Lower lobe of right lung (tissue), 2 donors: ENCODE results near the gene EIF2S2. TPM values are rescaled to one million over a fixed set of nuclear protein-coding genes. Genes with fewer than 3 reads are reported as not detected.
A peak's percentile ranks its signal among the peaks of the same experiment; 100 is the strongest.

Experiments
- ATAC-seq, 2 donors: fragments of 200-7000 bp; cut with Tn5 transposase; one replicate each; pipeline ENCODE4 v1.9.1; 2020 to 2022; ENCODE audit warnings: mild to moderate bottlenecking in 2 of 2, moderate library complexity in 2 of 2
- DNase-seq: peaks from one replicate; pipeline ENCODE4 v3.0.0-alpha.2; 2020
- H3K27ac ChIP-seq: fragments of 200-600 bp; one replicate; pipeline ENCODE4 v1.8.0; 2022
- H3K27me3 ChIP-seq: fragments of 200-600 bp; one replicate; pipeline ENCODE4 v1.8.0; 2022; ENCODE audit warnings: low read depth
- H3K36me3 ChIP-seq: fragments of 200-600 bp; one replicate; pipeline ENCODE4 v1.8.0; 2022; ENCODE audit warnings: mild to moderate bottlenecking
- H3K4me1 ChIP-seq: fragments of 200-600 bp; one replicate; pipeline ENCODE4 v1.8.0; 2022
- H3K4me3 ChIP-seq: fragments of 200-600 bp; one replicate; pipeline ENCODE4 v1.8.0; 2022; ENCODE audit warnings: mild to moderate bottlenecking
- H3K9me3 ChIP-seq: fragments of 200-600 bp; one replicate; pipeline ENCODE4 v1.8.0; 2022
- intact Hi-C: fragments of 100-400 bp; cut with DNase I; formaldehyde crosslinking; loops from one replicate; pipeline ENCODE4 v1.11.0; 2022
- total RNA-seq: library from RNA; stranded (reverse); fragmentation: NEBNext Ultra II Directional; extraction: Animal tissue kit (Norgen Biotek cat#: 25700); gene quantifications from one replicate; pipeline ENCODE4 v1.2.1, GENCODE V29; 2021
- TF ChIP-seq, protein P1 (sequence below): fragments of 200-600 bp; IDR thresholded peaks from one replicate; pipeline ENCODE4 v1.8.0; 2022; ENCODE audit warnings: antibody characterized with exemption, mild to moderate bottlenecking
- donor health status: DM: no; HTN: yes; CAD: no; lungs with severe emphysema.

EIF2S2 gene
- total RNA-seq, 1 donor from 2014 or later = 50.3 TPM

DNA sequence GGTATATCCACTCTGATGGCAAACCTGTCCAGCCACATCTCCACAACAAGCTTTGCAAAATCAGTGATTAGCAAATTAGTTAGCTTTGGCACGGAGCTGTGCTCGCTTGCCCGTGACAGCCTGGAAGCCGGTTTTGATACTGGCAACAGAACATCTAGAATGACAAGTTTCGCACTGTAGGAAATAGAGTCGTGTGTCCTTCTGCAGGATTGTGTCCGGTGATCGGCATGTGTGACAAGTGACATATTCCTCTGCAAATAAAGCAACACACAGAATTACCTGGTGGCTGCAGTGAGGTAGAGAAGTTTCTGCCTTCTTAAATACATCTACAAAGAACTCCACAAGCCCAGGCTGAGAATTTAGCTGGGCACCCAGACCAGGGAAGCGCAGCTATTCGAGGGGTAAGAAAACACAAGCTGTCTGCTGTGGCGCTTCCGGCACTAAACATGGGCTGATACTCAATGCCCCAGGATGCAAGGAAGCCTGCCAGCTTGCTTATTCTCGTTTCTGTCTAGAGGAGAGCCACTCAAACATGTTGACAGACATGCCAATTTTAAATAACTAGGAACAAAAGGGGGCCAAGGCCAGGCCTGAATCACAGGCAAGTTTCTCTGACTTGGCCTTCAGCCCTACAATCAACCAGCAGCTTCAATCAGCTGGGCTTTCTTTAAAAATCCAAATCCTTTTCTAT lies 22.2 kb downstream of the EIF2S2 start:
- H3K9me3 ChIP-seq = no peaks in the 10 kb centered on the region
- H3K4me3 ChIP-seq = no peak overlapping the region
- TF ChIP-seq, protein P1, sequence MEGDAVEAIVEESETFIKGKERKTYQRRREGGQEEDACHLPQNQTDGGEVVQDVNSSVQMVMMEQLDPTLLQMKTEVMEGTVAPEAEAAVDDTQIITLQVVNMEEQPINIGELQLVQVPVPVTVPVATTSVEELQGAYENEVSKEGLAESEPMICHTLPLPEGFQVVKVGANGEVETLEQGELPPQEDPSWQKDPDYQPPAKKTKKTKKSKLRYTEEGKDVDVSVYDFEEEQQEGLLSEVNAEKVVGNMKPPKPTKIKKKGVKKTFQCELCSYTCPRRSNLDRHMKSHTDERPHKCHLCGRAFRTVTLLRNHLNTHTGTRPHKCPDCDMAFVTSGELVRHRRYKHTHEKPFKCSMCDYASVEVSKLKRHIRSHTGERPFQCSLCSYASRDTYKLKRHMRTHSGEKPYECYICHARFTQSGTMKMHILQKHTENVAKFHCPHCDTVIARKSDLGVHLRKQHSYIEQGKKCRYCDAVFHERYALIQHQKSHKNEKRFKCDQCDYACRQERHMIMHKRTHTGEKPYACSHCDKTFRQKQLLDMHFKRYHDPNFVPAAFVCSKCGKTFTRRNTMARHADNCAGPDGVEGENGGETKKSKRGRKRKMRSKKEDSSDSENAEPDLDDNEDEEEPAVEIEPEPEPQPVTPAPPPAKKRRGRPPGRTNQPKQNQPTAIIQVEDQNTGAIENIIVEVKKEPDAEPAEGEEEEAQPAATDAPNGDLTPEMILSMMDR = no peak
- intact Hi-C loops = no loop called here
- peak; percentile 53 to 65 for ATAC-seq
- peaks cover 14% of the 10 kb centered on the region for H3K4me1 ChIP-seq
- peaks cover 99% of the 10 kb centered on the region for H3K36me3 ChIP-seq
- no peak for DNase-seq
- no peaks in the 10 kb centered on the region for H3K27me3 ChIP-seq
- H3K27ac ChIP-seq = no peak overlapping the region

DNA sequence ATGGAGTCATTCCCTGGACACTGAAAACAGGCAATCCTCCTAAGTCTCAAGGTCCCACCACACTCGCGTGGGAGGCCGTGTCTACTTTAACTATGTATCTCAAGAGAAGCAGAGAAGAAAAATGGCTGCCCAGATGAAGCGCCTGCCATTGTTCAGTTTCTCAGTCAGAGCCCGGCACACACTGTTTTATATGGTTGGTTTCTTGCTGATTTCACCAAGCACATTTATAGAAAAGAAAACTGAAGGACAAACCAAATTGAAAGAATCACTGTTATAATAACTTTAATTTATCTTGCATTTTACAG lies 22.9 kb downstream of the EIF2S2 start:
- TF ChIP-seq, protein P1 = no peak
- peaks cover 14% of the 10 kb centered on the region for H3K4me1 ChIP-seq
- ATAC-seq (no peak), DNase-seq (no peak)
- intact Hi-C loops = no loop called here
- H3K27ac ChIP-seq = no peak overlapping the region
- H3K36me3 ChIP-seq = peaks cover 99% of the 10 kb centered on the region
- no peaks in the 10 kb centered on the region for H3K9me3 ChIP-seq
- H3K4me3 ChIP-seq = no peak overlapping the region
- H3K27me3 ChIP-seq = no peaks in the 10 kb centered on the region

DNA sequence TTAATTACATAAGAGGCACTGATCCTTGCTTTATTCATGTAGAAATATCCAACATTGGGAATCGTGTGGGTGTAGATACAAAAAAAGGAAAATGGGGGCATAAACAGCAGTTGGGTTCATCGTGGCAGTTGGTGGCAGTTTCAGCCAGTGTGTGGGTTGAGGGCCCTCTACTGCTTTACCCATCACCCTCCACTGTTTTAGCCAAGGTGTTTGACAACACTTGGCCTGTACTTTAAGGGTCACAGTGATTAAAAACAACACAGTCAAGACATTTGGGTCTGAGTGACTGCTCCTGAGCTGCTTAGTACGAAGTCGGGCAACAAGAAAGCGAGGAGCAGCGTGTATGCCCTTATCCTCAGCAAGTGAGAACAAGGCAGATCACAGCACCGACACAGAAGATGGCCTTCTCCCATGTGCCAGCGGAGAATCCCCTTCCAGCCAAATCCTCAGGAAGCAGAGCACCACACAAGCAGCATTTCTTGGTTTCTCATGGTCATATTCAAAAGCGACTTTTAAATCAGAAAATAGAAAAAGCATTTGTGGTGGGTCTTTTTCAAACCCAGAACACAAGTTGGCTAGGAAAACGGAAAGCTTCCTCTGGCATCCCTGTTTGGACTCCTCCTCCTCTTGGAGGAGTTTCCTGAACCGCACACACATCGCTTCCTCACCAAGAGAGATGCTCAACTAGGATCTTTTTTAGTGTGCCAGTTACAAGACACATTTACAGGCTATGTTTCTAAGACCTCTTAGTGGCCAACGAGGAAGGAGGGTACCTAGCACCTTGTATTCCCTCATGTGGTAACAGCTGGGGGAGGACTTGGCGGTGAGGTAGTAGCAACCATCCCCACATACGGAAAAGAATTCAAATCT lies 23.5 kb downstream of the EIF2S2 start:
- intact Hi-C loops = no loop called here
- Histone ChIP-seq H3K27me3 (no peaks in the 10 kb centered on the region), H3K36me3 (peaks cover 95% of the 10 kb centered on the region), H3K4me3 (no peak overlapping the region), H3K9me3 (no peaks in the 10 kb centered on the region), H3K4me1 (peaks cover 19% of the 10 kb centered on the region), H3K27ac (no peak overlapping the region)
- TF ChIP-seq, protein P1 = no peak
- DNase-seq (no peak), ATAC-seq (no peak)

DNA sequence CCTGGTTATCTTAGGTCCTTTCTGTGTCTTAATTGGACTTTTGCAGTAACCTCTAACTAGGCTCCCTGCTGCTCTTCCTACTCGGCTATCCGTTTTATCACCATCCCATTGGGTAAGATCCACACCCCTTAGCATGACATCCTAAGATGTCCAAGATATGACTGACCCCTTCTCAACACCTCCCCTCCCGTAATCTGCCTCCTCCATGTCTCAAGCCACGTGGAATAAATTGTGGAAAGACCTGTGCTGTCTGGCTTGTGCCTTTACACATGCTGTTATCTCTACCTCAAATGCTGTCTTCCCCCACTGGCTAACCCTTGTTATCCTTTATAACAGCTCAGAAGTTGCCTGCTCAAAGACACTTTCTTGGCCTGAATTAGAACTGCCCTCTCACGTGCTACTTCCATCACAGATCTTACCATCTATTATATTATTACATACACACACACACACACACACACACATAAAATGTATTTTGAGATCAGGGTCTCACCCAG lies 26.5 kb downstream of the EIF2S2 start:
- Histone ChIP-seq H3K4me1 (peaks cover 35% of the 10 kb centered on the region), H3K27ac (no peak overlapping the region), H3K36me3 (peaks cover 81% of the 10 kb centered on the region), H3K27me3 (no peaks in the 10 kb centered on the region), H3K4me3 (no peak overlapping the region), H3K9me3 (no peaks in the 10 kb centered on the region)
- no peak for DNase-seq
- TF ChIP-seq, protein P1 = no peak
- intact Hi-C loops = no loop called here
- ATAC-seq = no peak

DNA sequence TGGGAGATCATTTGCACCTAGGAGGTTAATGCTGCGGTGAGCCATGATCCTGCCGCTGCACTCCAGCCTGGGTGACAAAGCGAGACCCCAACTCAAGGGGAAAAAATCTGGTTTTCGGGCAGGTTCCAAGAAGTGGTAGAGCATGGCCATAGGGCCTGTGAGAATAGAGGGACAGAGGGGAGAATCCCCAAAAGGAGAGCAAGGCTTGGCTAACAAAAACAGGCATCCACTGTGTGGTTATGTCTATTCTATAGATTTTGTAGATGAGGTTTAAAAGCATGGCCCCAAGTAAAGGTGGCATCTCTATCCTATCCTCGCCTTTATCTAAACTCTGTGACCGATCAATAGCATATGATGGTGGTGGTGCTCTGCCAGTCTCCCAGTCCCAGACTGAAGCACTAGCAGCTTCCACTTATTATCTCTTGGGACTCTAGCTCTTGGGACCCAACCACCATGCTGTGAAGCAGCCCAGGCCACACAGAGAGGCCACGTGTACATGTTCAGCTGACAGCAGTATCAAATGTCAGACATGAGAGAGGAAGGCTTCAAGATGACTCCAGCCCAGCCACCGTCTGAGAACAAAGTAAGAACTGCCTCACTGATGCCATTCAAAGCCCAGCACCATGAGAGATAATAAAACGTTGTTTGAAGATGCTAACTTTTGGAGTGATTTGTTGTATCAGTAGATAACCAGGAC lies 27.7 kb downstream of the EIF2S2 start:
- intact Hi-C loops = no loop called here
- H3K36me3 ChIP-seq = peaks cover 81% of the 10 kb centered on the region
- DNase-seq = no peak
- no peaks in the 10 kb centered on the region for H3K9me3 ChIP-seq
- H3K4me3 ChIP-seq = no peak overlapping the region
- ATAC-seq = no peak
- TF ChIP-seq, protein P1 = no peak
- H3K27me3 ChIP-seq = no peaks in the 10 kb centered on the region
- peaks cover 24% of the 10 kb centered on the region for H3K4me1 ChIP-seq
- H3K27ac ChIP-seq = no peak overlapping the region
